GM11168 (cell line): ENCODE data around the gene HSPA9.

Experiments used
- in situ Hi-C: fragments of 300-500 bp; cut with MboI; formaldehyde crosslinking; loops from one replicate; pipeline ENCODE4 v1.12.0; 2022; ENCODE audit warnings: low sequenced_read_pairs; ENCODE audit not compliant: unreplicated experiment

The HSPA9 gene

GRCh38 chr5:138565100-138565821 is 9.9 kb downstream of the HSPA9 start:
- in situ Hi-C loops: no loop called here

- in situ Hi-C loops: no loop called here
These were observed 11.0 kb downstream of the HSPA9 start for GRCh38 chr5:138564242-138564641.

- in situ Hi-C loops: no loop called here
These were observed 11.7 kb downstream of the HSPA9 start for GRCh38 chr5:138563340-138564118.

GRCh38 chr5:138560971-138561370 is 14.2 kb downstream of the HSPA9 start:
- in situ Hi-C loops: no loop called here

- in situ Hi-C loops: no loop called here
These were observed 15.3 kb downstream of the HSPA9 start for GRCh38 chr5:138559937-138560336.

- in situ Hi-C loops: no loop called here
These were observed 17.5 kb downstream of the HSPA9 start for GRCh38 chr5:138557677-138558076.

GRCh38 chr5:138554143-138554542 is 21.1 kb downstream of the HSPA9 start:
- in situ Hi-C loops: no loop called here

GRCh38 chr5:138553437-138554095 is 21.6 kb downstream of the HSPA9 start:
- in situ Hi-C loops: no loop called here

GRCh38 chr5:138552657-138553056 is 22.5 kb downstream of the HSPA9 start:
- in situ Hi-C loops: no loop called here

GRCh38 chr5:138549414-138549813 is 25.8 kb downstream of the HSPA9 start:
- in situ Hi-C loops: no loop called here

- in situ Hi-C loops: no loop called here
These were observed 29.2 kb downstream of the HSPA9 start for GRCh38 chr5:138545919-138546562.

- in situ Hi-C loops: no loop called here
These were observed 30.7 kb downstream of the HSPA9 start for GRCh38 chr5:138544181-138545134.

GRCh38 chr5:138543730-138544104 is 31.5 kb downstream of the HSPA9 start:
- in situ Hi-C loops: no loop called here

GRCh38 chr5:138542956-138543729 is 32.1 kb downstream of the HSPA9 start, which contains the start of gene ETF1:
Gene ETF1, minus strand, starts transcription at chr5:138543236. Its CDS starts 318 bp downstream, at chr5:138542918.
- in situ Hi-C loops: no loop called here

- in situ Hi-C loops: no loop called here
These were observed 32.8 kb downstream of the HSPA9 start for GRCh38 chr5:138542180-138542955.

- in situ Hi-C loops: no loop called here
These were observed 33.6 kb downstream of the HSPA9 start for GRCh38 chr5:138541511-138542179.

GRCh38 chr5:138539791-138540190 is 35.4 kb downstream of the HSPA9 start:
- in situ Hi-C loops: no loop called here
